ENCODE results near the gene MTHFSD.

The MTHFSD gene

GRCh38 chr16:86531641-86532525 lies 23.2 kb downstream of the MTHFSD start:
- POLR2A ChIA-PET: no interaction called here
- no peak overlapping the region for H3K4me3 ChIP-seq (ENCODE audit: low read depth, low read length)
- no peak for DNase-seq (ENCODE audit: low read depth, low spot score)
- CTCF ChIA-PET: interaction anchor here (1.0 to 4.2 kb wide), 2 partner anchors 13 to 459 kb away, joined by 3 to 54 read pairs; no protein-coding TSS in a partner anchor
- TF ChIP-seq, protein P1, sequence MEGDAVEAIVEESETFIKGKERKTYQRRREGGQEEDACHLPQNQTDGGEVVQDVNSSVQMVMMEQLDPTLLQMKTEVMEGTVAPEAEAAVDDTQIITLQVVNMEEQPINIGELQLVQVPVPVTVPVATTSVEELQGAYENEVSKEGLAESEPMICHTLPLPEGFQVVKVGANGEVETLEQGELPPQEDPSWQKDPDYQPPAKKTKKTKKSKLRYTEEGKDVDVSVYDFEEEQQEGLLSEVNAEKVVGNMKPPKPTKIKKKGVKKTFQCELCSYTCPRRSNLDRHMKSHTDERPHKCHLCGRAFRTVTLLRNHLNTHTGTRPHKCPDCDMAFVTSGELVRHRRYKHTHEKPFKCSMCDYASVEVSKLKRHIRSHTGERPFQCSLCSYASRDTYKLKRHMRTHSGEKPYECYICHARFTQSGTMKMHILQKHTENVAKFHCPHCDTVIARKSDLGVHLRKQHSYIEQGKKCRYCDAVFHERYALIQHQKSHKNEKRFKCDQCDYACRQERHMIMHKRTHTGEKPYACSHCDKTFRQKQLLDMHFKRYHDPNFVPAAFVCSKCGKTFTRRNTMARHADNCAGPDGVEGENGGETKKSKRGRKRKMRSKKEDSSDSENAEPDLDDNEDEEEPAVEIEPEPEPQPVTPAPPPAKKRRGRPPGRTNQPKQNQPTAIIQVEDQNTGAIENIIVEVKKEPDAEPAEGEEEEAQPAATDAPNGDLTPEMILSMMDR (IDR thresholded peaks at IDR 0.05; ENCODE audit: insufficient read depth, low read length, missing control alignments): no peak

DNA sequence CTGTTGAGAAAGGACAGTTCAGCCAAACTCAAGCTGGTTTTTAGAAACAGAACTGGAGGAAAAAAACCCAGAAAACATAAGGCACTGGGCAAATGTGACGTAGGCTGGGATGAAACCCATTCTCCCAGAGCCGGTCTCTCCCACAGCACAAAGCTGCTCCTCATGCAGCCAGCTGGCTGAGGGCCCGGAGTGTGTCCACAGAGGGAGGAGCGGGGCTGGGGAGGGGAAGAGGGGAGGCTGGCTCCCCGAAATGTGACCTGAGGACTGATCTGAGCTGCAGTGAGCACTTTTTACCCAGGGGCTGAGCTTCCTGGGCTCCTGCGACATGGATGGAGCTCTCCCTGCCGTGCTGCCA lies 23.9 kb downstream of the MTHFSD start:
- no peak overlapping the region for H3K4me3 ChIP-seq (ENCODE audit: low read depth, low read length)
- TF ChIP-seq, protein P1 (IDR thresholded peaks at IDR 0.05; ENCODE audit: insufficient read depth, low read length, missing control alignments): no peak
- CTCF ChIA-PET: interaction anchor here (1.0 to 16.8 kb wide), 3 partner anchors 13 to 458 kb away, joined by 3 to 685 read pairs (median 54); no protein-coding TSS in a partner anchor
- DNase-seq (ENCODE audit: low read depth, low spot score): no peak
- POLR2A ChIA-PET: no interaction called here

DNA sequence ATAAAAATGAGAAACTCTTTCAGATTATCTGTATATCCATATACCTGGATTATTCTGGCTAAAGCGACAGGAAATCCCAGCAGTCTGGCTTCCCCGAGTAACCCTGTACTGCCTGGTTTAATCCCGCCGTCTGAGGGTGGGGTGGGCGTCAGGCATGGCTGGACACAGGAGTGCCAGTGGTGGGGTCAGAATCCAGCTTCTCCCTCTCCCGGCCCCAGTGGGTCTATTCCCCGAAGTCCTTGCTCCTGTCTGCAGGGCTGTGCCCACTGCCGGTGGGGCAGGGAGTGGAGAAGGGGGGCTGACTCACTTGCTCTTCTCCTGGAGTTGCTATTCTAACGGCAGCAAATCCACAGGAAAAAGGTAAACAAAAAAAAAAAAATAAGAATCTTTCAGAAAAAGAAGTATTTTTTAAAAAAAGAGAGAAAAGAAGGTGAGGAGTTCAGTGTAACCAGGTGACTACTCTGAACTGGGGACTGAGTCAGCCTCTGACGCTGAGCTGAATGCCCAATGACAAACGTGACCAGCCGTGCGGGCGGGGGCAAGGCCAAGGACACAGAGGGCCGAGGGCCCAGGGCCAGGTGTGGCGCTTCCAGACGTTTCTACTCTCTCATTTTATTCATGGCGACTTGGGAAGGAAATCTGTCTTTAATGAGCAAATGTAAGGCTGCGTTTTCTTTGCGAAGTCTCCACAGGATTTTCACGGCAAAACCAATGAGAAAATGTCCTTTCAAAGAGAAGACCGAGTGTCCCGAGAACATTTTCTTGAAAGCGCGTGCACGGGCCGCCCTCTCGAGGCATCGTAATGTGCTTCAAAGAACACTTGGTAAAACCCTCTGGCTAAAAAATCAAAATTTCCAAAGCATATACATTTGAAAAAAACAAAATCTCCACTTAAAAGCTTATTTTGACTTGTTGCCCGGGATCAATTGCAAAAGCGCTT lies 24.5 kb downstream of the MTHFSD start:
- TF ChIP-seq, protein P1 (IDR thresholded peaks at IDR 0.05; ENCODE audit: insufficient read depth, low read length, missing control alignments): no peak
- H3K4me3 ChIP-seq (ENCODE audit: low read depth, low read length): no peak overlapping the region
- CTCF ChIA-PET: interaction anchor here (4.2 to 16.8 kb wide), 2 partner anchors 12 to 455 kb away, joined by 54 to 685 read pairs; no protein-coding TSS in a partner anchor
- no peak for DNase-seq (ENCODE audit: low read depth, low spot score)
- POLR2A ChIA-PET: no interaction called here

GRCh38 chr16:86529160-86529559 lies 25.9 kb downstream of the MTHFSD start:
- H3K4me3 ChIP-seq (ENCODE audit: low read depth, low read length): no peak overlapping the region
- ChIA-PET CTCF (interaction anchor here (0.8 to 16.8 kb wide), 3 partner anchors 9 to 454 kb away, joined by 3 to 685 read pairs (median 35); no protein-coding TSS in a partner anchor), POLR2A (no interaction called here)
- TF ChIP-seq, protein P1 (IDR thresholded peaks at IDR 0.05; ENCODE audit: insufficient read depth, low read length, missing control alignments): no peak
- no peak for DNase-seq (ENCODE audit: low read depth, low spot score)

DNA sequence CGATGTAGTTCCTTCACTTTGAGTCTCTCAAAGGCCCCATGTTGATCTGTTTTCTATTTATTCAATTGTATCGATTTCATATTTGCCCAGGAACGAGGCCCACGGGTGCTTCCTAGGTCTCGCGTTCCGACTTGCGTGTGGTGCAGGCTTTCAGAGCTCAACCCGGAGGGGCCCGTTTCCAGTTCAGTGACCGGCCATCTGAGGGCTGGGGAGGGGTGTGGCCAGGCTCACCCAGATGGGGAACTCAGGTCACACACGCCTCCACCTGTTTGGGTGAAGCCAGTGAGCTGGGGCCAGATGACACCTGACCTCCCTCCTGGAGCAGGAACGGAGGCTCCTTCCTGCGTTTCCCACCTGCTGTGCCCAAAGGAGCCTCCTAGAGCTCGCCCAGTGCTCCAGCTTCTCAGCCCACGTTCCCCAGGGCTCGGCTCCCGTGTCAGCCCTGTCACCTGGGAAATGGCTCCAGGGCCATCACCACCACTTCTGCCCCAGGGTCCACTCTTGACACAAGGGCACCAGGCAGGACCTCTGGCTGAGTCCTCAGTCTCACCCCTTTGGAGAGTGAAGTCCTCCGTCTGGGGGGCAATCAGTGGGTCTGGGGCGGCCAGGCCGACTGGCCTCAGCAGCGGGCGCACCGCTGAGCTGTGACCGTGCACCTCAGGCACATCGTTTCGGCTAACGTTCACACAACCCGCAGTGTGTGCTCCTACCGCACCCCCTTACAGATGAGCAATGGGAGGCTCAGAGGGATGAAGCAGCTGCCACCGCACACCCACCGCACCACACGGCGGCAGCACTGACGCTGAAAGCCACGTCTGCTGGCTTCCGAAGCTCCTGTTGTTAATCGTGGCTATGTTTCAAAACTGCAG lies 26.7 kb downstream of the MTHFSD start:
- ChIA-PET CTCF (interaction anchor here (0.9 to 16.8 kb wide), 4 partner anchors 11 to 707 kb away, joined by 3 to 685 read pairs (median 20); no protein-coding TSS in a partner anchor), POLR2A (interaction anchor here (0.5 to 0.7 kb wide), 2 partner anchors 759 to 760 kb away, joined by 3 to 4 read pairs; no protein-coding TSS in a partner anchor)
- TF ChIP-seq, protein P1 (IDR thresholded peaks at IDR 0.05; ENCODE audit: insufficient read depth, low read length, missing control alignments): no peak
- no peak overlapping the region for H3K4me3 ChIP-seq (ENCODE audit: low read depth, low read length)
- no peak for DNase-seq (ENCODE audit: low read depth, low spot score)

Measured in AG04449 (cell line).